ENCODE measurements around the gene KCNN4.

DNA sequence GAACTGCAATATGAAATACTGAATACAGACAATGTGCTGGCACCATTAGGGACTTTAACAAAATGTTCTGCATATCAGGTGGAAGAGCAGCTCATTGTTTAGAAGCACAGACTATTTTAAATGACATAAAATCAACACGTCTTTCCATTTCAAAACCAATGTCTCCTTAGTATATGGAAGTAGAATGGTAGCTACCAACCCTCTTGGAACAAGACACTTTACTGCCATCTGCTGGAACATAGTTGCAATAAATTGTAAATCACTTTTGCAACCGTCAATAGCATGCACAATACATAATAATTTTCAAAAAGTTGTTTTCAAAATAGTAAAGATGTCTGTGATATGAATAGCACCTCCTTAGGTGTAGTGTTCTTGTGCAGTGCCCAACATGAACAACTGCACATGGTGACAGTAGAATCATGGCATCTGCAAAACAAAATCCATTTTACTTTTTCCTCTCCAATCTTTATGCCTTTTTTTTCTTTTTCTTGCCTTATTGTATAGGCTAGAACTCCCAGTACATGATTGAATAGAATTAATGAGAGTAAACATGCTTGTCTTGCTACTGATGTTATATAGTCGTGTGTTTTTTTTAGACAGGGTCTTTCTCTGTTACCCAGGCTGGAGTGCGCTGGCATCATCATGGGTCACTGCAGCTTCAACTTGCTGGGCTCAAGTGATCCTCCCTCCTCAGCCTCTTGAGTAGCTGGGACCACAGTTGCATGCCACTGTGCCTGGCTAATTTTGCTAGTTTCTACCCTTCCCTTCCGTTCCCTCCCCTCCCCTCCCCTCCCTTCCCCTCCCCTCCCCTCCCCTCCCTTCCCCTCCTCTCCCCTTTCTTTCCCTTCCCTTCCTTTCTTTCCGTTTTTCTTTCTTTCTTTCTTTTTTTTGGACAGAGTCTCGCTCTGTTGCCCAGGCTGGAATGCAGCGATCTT, 29.3 kb upstream of the KCNN4 start:
- no peak for TF ChIP-seq GATA3 (IDR thresholded peaks at IDR 0.05; ENCODE audit: low read depth, low read length)
- TF ChIP-seq GATA2 (IDR thresholded peaks at IDR 0.05; ENCODE audit: low read depth, low read length): no peak
